EL (cell line): ENCODE results near the gene SIGLEC6.

Experiments
- DNase-seq: peaks from one replicate; pipeline ENCODE4 v3.0.0-alpha.2; 2016

The SIGLEC6 gene

DNA sequence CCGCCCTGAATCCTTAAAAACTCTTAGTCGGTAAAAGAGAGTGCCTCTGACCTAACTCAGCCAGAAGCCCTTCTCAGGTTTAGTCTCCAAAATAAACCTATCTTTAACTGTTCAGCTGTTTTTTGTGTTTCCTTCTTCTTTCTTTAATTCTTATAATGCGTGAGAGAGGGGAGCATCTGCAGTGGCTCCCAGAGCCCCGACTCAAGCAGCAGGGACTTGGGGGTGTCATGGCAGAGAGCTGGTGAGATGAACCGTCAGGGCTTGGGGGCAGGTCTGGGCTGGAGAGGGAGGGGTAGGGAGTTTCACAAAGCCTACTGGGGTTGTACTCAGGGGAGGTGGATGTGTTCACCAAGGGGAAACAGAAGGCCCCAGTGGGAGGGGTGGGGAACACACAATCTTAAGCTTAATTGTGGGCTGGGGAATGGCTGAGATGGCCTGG is 16.8 kb upstream of the SIGLEC6 start:
- no peak for DNase-seq

DNA sequence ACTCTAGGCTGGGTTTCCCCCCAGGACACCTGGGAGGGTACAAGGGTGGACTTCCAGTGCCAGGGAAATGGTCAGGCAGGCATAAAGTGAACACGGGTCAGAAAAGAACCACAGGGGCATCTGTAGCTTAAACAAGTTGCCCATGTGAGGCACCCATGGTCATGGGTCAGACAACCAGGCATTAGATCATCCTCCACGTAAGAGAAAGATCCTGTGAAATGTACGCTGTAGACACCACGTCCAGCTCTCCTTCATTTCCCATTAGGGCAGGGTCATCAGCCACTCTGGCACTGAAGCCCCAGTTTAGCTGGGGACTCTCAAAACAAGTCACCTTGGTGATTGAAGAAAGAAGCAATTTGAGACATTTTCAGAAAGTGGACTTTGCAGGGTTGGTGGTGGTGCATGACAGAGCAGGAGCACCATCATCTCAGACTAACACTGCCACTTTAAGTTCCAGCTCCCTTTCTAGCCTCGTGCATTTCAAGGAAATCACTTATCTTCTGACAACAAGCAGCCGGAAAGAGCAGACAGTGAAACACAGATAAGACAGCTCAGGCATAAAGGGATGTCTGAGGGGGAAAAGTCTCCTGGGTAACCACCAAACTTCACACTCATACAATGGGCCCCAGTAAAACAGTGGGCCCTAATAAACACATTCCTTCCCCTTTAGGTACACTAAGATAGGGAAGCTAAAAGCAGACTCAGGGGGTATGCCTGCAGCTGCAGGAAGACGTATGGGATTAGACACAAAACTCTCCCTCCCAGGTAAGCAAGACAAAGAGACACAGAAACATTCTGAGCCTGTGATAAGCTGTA is 16.1 kb upstream of the SIGLEC6 start:
- DNase-seq: no peak

DNA sequence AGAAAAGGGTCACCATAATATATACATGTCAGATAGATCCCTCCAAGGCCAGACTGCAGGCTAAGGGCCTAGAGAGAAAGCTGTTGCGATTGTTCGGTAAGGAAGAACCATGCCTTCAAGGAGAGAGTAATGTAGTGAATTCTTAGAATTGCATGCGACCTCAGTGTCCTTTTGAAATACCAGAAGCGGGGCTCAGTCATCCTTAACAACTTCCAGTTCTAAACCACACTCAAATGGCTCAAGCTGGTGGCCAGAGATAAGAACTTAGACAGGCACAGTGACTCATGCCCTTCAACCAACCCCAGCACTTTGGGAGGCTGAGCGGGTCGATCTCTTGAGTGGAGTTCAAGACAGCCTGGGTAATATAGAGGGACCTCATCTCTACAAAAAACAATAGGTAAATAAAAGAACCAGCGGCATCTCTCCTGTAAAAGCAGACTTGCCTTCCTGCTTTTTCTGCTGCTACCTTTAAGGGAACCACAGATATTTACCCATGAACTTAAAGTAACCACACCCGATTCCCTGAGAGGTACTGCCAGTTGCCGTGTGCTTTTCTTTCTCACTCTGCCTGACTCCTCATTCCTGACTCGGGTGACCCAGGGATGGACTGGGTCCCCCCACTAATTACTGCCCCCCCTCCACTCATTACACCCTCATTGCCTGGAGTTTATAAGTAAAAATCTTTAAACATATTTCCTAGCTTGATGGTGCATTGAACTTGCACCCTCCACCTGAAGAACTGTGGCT is 15.4 kb upstream of the SIGLEC6 start:
- DNase-seq: peak; percentile 57

DNA sequence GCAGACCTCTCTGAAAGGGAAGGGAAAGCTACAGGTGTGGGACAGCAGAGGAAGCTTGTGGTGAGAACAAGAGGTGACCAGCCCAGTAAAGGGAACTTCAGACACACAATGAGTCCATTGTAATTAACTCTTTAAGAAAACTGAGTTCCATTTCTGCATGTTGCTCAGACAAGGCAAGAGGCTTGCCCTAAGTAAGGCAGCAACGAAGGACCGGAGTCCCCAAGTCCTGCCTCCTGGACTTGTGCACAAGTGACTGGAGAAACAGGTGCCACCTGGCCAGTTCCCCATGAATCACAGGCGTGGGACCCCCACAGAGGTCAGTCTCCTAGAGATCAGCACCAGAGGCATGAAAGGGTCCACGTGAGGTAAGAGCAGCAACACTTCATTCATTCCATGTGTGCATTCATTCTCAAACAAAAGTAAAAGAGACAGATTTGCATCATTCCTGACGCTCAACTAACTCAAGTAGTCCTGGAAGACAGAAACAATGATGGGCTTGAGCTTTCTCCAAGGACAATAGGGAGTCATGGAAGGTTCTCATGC is 14.7 kb upstream of the SIGLEC6 start:
- no peak for DNase-seq

DNA sequence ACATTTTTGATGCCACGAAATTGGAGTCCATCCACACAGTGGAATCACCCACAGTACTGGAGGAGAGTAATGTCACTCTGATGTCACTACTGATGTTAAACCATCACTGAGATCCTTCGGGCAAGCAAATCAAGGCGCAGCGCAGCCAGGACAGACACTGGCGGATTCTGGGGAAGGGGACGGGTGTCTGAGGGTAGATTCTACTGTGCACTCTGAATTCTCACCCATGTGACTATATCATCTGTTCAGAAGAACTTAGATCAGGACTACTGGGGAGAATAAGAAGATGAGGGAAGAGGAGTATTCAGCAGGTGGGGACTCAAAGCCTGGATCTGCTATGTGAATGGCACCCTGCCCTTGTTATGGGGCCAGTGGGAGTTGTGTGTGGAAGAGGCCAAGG is 12.6 kb upstream of the SIGLEC6 start:
- DNase-seq: no peak

DNA sequence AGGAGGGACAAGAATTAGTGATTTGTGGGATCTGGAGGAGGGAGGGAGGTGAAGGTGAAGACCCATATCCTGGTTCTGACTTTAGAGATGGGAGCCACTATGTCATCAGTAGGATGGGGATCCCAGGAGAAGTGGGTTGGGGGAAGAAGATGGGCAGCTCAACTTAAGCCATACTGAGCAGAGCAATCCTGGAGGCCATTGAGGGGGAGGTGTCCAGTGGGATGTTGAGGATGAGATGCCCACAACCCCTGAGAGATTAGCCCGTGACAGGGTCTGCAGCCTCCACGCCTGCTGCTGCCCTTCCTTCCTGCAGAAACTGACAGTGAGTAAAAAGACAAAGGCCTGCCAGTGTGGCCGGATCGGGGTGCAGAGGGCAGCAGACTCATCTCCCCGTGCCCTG is 11.2 kb upstream of the SIGLEC6 start:
- DNase-seq: no peak

DNA sequence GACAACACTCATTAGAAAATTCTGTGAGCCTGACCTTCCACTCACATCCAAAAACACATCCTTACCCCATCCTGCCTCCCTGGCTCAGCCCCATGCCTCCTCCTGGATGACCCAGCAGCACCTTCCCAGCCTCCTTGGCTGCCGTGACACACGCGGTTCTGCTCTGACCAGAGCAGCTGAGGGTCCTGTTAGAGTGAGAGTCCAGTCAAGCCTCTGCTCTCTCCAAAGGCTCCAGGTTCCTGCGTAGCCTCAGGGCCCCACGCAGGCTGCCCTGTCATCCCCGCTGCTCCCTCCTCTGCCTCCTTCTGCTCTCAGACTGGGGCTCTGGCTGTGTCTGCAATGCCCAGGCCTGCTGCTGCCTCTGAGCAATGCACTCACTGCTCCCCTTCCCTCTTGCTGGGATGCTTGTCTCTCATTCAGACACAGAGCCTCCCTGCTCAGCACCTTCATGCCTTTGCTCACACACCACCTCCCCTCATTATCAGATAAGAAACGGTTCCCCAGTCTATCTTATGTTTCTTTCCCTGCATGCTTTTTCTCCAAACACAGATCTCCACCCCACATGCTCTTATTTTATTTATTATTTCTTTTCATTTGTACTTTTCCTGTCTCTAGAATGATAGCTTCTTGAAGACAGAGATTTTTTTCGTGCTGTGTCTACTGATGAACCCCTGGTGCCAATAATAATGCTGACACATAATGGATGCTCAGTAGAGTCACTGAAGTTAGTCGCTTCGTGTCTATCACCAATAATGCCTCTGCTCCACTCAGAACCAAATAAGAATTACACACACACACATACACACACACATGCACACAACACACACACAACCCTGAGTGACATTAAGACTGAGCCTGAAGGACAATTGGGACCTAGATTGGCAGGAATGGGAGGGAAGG is 10.2 kb upstream of the SIGLEC6 start:
- no peak for DNase-seq

DNA sequence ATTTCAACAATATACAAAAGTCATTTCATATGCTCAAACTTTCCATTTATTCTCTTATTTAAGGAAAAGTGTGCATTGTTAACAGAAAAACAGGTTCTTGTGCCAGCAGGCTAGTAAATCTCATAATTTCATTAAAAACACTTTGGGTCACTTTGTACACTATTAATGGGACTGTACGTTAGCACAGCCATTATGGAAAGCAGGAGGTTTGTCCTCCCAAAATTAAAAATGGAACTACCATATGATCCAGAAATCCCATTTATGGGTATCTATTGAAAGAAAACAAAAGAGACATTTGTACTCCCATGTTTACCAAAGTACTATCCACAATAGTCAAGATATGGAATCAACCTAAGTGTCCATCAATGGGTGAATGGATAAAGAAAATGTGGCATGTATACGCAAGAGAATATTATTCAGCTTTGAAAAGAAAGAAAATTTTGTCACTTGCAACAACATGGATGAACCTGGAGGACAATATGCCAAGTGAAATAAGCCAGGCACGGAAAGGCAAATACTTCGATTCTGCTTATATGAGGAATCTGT is 8.4 kb upstream of the SIGLEC6 start:
- DNase-seq: no peak

DNA sequence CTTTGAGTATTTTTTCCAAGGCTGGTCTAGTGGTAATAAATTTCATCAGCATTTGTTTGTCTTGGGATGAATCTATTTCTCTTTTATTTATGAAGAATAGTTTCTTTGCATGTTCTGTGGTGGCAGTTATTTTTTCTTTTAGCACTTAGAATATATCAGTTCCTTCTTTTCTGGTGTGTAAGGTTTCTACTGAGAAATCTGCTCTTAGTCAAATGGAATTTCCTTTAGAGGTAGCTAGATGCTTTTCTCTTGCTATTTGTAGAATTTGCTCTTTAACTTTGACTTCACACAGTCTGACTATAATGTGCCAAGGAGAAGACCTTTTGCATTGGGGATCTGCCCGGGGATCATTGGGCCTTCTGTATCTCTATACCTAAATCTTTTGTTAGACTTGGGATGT is 4.1 kb upstream of the SIGLEC6 start:
- no peak for DNase-seq

DNA sequence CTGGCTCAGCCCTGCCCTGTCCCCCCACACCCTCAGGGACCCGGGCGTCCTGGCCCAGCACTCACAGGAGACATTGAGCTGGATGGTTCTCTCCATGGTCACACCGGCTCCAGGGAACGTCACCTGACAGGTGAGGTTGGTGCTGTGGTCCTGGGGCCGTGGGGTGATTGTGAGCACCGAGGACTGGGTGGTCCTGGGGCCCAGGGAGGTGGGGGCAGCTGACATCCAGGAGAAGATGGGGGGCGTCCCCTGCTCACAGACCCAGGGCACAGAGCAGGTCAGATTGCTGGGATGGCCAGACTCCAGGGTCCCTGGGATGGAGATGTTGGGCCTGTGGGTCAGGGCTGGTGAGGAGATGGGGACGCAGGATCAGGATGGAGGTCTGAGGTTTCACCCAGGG is 854 bp downstream of the SIGLEC6 start:
- DNase-seq: no peak

DNA sequence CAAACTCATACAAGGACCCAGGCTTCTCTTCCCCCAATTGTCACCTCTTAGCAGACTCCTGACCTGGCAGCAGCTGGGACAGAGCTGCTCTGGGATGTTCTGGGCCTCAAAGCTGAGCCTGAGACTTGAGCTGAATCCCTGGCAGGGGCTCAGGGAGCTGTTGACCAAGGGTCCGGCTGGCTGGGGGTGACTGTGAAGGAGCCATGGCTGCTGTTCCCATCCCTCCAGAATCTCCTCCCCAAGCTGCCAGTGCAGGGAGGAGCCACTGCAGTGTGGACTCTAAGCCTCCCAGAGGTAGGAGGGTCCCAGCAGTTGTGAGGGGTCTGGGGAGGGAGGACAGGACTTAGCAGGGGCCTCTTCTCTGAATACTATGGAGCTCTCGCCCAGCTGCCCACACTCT is 2.2 kb downstream of the SIGLEC6 start:
- DNase-seq: no peak

DNA sequence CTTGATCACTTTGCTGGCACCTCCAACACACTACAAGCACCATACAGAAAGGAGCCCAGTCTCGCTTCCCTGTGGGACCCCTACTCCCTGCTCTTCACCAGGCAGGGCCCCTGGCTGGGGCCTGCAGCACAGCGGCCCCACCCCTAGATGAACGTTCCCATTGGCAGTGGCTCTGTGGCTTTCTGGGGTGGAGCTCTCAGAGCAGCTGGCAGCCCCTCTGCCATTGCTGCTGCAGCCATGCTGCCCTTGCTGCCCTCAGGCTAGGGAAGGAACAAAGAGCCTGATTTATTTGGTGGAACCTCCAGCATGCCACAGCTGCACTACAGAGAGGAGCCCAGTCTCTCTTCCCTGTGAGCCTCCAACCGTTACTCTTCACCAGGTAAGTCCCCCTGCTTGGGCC is 5.8 kb downstream of the SIGLEC6 start:
- no peak for DNase-seq

DNA sequence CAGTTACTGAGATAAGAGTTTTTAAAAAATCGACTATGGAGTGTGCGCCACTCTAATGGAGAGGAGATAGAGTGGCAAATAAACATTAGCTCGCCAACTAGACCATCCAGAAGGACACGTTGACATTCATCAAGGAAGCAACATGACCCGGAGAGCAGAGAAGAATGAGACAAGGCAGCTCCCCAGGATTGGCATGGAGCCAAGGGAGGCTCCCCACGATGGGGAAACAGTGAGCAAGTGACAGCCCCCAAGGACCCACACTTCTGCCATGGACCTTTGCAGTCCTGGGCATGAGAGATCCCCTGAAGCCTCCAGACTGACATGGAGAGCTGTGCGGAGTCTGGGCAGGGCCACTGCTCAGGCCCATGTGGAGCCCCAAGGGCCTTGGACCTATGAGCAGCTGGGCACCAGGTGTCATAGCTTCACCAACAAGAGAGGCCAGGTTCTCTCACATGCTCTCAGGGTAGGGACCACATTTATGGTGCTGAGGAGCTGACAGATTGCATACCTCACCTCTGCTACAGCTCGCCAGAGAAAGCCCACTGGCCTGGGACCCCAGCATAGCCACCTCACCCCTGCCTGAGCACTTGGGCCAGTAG is 6.7 kb downstream of the SIGLEC6 start:
- no peak for DNase-seq

DNA sequence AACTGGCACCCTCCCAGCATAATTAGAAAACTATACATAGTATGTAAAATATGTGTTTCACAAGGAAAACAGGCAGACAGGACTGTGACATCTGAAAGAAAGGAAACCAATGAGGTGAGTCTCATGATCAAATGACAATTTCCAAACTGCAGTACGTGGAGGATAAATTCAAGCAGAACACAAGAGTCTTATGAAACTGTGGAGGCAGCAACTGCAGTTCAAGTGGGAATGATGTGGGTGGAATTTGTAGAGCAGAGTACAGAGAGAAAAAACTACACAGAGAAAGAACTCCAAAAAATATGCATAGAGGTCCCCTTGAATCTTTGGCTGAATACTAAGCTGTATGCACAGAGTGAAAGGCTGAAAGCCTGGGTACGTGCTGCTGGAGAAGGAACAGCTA is 9.7 kb downstream of the SIGLEC6 start:
- DNase-seq: no peak

DNA sequence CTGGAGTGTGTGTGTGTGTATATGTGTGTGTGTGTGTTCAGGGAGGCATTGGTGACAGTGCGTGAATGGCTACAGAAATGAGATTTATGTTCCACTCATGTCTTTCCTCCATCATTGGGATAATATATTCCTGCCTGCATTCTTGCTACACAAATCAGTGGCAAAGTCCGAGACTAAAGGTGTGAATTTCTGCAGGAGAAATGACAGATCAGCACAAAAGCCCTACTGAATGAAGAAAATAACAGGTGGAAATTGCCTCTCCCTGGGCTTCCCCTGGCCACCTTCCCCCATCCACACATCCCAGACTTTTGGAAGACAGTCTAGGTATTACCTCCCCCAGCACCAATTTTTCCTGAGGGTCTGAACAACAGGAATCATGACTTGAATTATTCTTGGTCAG is 10.1 kb downstream of the SIGLEC6 start:
- DNase-seq: no peak

DNA sequence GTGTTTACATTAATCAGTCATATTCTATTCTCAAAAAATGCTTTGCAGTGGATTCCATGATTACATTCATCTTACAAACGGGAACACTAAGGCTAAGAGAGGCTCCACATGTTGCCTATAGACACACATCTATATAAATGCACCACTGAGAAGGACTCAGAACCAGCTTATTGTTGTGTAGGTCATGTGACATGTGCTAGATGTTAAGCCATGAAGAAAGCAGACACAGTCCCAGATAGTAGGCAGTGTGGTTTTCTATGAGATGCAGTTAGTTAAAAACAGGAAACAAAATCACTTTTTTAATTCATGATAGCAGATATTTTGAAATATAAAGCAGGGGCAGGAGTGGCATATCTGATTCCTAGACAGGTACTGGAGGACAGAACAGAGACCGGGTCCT is 10.7 kb downstream of the SIGLEC6 start:
- DNase-seq: no peak

DNA sequence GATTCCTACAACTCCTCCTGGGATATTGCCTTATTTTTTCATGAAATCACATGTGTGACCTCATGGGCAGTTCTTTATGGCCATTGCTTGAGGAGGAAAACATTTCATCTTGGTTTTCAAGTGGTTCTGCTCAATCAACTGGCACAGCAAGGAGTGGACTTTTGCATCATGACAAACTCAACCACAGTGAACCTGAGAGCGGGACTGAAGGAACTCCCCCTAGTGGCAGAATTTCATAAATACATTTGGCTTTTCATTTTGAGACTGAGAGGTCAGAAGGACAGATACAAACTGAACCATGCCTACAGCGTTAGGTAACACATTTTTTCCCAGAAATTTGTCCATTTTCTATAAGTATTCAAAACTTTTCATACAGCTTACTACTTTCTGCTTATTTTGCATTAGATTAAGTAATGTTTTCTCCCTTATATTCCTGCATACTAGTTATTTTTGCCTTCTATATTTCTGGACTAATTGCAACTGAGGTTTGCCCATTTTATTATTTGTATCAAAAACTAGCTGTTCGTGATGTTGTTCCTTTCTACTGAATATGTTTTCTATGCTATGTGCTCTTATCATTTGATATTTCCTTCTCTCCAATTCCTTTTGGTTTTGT is 16.5 kb downstream of the SIGLEC6 start:
- peak; percentile 51 for DNase-seq

DNA sequence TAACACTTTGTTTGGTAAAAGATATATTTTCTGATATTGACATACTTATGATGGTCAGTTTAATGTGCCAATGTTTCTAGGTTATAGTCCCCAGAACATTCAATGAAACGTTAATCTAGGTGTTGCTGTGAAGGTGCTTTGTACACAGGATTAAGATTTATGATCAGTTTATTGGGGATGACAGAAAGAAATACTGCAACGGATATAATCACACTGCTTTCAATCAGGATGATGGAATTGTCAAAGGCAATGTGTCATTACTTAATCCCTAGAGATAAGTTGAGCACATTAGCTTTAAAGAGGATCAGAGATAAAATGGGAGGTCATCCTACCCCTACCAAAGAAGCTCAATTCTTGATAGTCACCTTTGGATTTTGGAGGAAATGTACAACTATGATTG is 17.5 kb downstream of the SIGLEC6 start:
- no peak for DNase-seq

DNA sequence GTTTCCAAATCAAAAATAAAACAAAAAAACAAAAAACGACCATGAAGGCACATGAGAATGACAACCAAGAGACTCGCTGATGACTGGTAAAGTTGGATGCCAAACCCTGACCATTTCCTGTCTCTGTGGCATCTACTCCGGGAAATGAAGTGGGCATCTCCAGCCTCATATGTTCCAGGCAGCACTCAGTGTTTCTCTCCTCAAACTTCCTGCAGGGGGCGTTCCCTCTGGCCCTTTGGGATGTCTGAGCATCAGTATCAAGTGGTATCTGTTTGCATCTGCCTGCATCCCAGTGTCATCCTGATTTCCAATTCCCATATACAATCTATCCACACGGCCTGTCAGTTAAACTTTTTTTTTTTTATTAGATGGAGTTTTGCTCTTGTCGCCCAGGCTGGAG is 20.1 kb downstream of the SIGLEC6 start:
- DNase-seq: peak; percentile 40

DNA sequence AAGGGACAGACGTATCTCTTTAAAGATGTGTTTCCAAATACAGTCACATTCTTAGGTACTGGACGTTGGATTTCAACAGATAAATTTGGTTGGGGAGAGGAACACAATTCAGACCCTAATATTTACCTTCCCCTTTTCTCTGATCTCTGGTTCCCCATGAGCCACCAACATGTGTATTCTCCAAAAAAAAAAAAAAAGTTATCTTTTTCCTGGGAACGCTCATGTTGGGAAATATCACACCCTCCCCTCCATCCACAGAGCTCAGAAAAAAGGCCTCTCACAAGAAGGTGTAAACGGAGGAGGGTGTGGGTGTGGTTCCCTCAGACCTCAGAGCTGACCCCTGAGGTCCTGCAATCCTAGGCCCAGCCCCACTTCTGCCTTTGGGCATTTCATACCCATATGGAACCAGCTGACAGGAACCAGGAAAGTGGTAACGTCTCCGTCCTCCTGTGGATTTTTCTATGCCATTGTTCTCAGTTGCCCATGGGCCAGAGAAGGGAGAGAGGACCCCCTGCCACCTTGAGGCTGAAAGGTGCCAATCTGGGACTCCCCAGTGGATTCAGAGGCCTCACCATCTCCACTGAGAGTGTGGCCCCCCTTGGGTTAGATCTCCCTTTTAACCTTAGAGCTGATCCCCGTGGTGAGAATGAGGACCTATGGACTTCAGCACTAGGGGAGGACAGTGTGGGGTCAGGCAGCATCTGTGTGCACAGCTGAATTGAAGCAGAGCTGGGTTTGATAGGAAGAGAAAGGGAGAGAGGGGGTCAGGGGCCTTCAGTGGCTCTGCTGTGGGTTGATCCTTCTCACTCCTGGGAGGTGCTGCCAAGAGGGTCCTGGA is 21.4 kb downstream of the SIGLEC6 start:
- no peak for DNase-seq
